Smooth muscle cell (in vitro differentiated cells): ENCODE results near the gene CYCS. TPM values are rescaled to one million over a fixed set of nuclear protein-coding genes. Genes with fewer than 3 reads are reported as not detected.

ENCODE experiments used
- DNase-seq: peaks from one replicate; lab custom pipeline; 2025; ENCODE audit not compliant: unreplicated experiment; lab: John Stamatoyannopoulos, UW
- H2AFZ ChIP-seq: fragments of 200-600 bp; sonication (generic); 2 replicates; pipeline ENCODE4 v1.6.0; 2016; ENCODE audit warnings: antibody characterized with exemption, low read depth, mild to moderate bottlenecking
- H3F3A ChIP-seq: fragments of 200-600 bp; sonication (generic); 2 replicates; pipeline ENCODE4 v1.6.0; 2017; ENCODE audit warnings: antibody characterized with exemption, low read depth
- H3K27ac ChIP-seq: fragments of 200-600 bp; sonication (generic); 2 replicates; pipeline ENCODE4 v1.5.1; 2016; ENCODE audit warnings: low read depth, mild to moderate bottlenecking
- H3K27me3 ChIP-seq: fragments of 200-600 bp; sonication (generic); 2 replicates; pipeline ENCODE4 v1.6.1; 2016; ENCODE audit warnings: low read depth, mild to moderate bottlenecking
- H3K36me3 ChIP-seq: fragments of 200-600 bp; sonication (generic); 2 replicates; pipeline ENCODE4 v1.5.1; 2016; ENCODE audit warnings: low read depth
- H3K4me1 ChIP-seq: fragments of 200-600 bp; sonication (generic); 2 replicates; pipeline ENCODE4 v1.5.1; 2016; ENCODE audit warnings: low read depth
- H3K4me2 ChIP-seq: fragments of 200-600 bp; sonication (generic); 2 replicates; pipeline ENCODE4 v1.6.0; 2016; ENCODE audit warnings: mild to moderate bottlenecking
- H3K4me3 ChIP-seq: fragments of 200-600 bp; sonication (generic); 2 replicates; pipeline ENCODE4 v1.5.1; 2016; ENCODE audit warnings: mild to moderate bottlenecking
- H3K79me2 ChIP-seq: fragments of 200-600 bp; sonication (generic); 2 replicates; pipeline ENCODE4 v1.6.0; 2016; ENCODE audit warnings: low read depth, mild to moderate bottlenecking
- H3K9ac ChIP-seq: fragments of 200-600 bp; sonication (generic); 2 replicates; pipeline ENCODE4 v1.6.0; 2016; ENCODE audit warnings: low read depth
- H3K9me3 ChIP-seq: fragments of 200-600 bp; sonication (generic); replicated peaks from 2 replicates; pipeline ENCODE4 v1.5.1; 2016; ENCODE audit warnings: low read depth
- H4K20me1 ChIP-seq: fragments of 200-600 bp; sonication (generic); 2 replicates; pipeline ENCODE4 v1.6.0; 2016; ENCODE audit warnings: low read depth
- CTCF ChIP-seq: fragments of 200-600 bp; sonication (generic); IDR thresholded peaks from 2 replicates; pipeline ENCODE4 v1.5.1; 2017; ENCODE audit warnings: borderline replicate concordance, mild to moderate bottlenecking, antibody characterized with exemption; ENCODE audit not compliant: insufficient read depth, poor library complexity, severe bottlenecking
- WGBS: methylation state at CpG from one replicate; pipeline ENCODE4 v1.1.7; 2016; ENCODE audit warnings: low lambda C conversion rate; 5-methylcytosine and 5-hydroxymethylcytosine counted together
- polyA plus RNA-seq: library from polyadenylated mRNA; unstranded; fragments of >200 nt; fragmentation: Nextera tagmentation; extraction: Ambion mirVana; gene quantifications from 2 replicates; pipeline ENCODE4 v1.2.1, GENCODE V29; 2016
- total RNA-seq: library from RNA; depleted of rRNA; stranded (reverse); fragments of >200 nt; gene quantifications from 2 replicates; pipeline ENCODE4 v1.2.3, GENCODE V29; 2014

CYCS gene
- total RNA-seq (80.8 and 100 TPM in 2 replicates), polyA plus RNA-seq (145 and 154 TPM in 2 replicates)

- Histone ChIP-seq H4K20me1 (peaks cover 33% of the 10 kb centered on the region), H3K27ac (peak within 1 kb of the TSS; percentile 94), H3K27me3 (no peaks in the 10 kb centered on the region), H3K36me3 (peaks cover 9% of the 10 kb centered on the region), H3K4me3 (peak within 1 kb of the TSS; percentile 82), H3K79me2 (peaks cover 25% of the 10 kb centered on the region), H3K9me3 (no peaks in the 10 kb centered on the region), H3K4me1 (peaks cover 7% of the 10 kb centered on the region), H3F3A (peaks cover 3% of the 10 kb centered on the region), H3K4me2 (peak within 1 kb of the TSS; percentile 91), H3K9ac (peak within 1 kb of the TSS; percentile 95), H2AFZ (peak within 1 kb of the TSS; percentile 95)
- TF ChIP-seq CTCF = no peak
- peak; percentile 98 for DNase-seq
- WGBS = under 1% methylated on average over 66 of the region's 67 CpGs
Measured at GRCh38 chr7:25125137-25125946, at the start of gene CYCS. Gene CYCS (minus strand): TSS chr7:25125260. CDS start chr7:25124119, 1,141 bp downstream.

GRCh38 chr7:25173184-25173583, 48.1 kb upstream of the CYCS start:
- no peak overlapping the region for H3K4me2 ChIP-seq
- H3K27ac ChIP-seq = no peak overlapping the region
- no peak overlapping the region for H3K9ac ChIP-seq
- no peaks in the 10 kb centered on the region for H3K79me2 ChIP-seq
- no peaks in the 10 kb centered on the region for H3F3A ChIP-seq
- 82% methylated on average over 4 of the region's 4 CpGs for WGBS
- DNase-seq = no peak
- no peaks in the 10 kb centered on the region for H3K27me3 ChIP-seq
- no peaks in the 10 kb centered on the region for H3K36me3 ChIP-seq
- no peaks in the 10 kb centered on the region for H4K20me1 ChIP-seq
- no peak overlapping the region for H2AFZ ChIP-seq
- no peak overlapping the region for H3K4me3 ChIP-seq
- no peaks in the 10 kb centered on the region for H3K9me3 ChIP-seq
- H3K4me1 ChIP-seq = no peaks in the 10 kb centered on the region
- TF ChIP-seq CTCF = no peak

GRCh38 chr7:25171516-25171915, 46.5 kb upstream of the CYCS start:
- Histone ChIP-seq H3K4me2 (no peak overlapping the region), H3K9me3 (no peaks in the 10 kb centered on the region), H3K4me1 (no peaks in the 10 kb centered on the region), H4K20me1 (no peaks in the 10 kb centered on the region), H3F3A (no peaks in the 10 kb centered on the region), H3K79me2 (no peaks in the 10 kb centered on the region), H3K36me3 (no peaks in the 10 kb centered on the region), H2AFZ (no peak overlapping the region), H3K9ac (no peak overlapping the region), H3K27ac (no peak overlapping the region), H3K4me3 (no peak overlapping the region), H3K27me3 (no peaks in the 10 kb centered on the region)
- WGBS = 92% methylated on average over 1 of the region's 1 CpG
- DNase-seq = no peak
- no peak for TF ChIP-seq CTCF
